Measurements from ENCODE around the gene CFAP77.

Gene CFAP77

GRCh38 chr9:132583584-132584304 lies 173.7 kb downstream of the CFAP77 start:
- in situ Hi-C loops (cut with MboI; ENCODE audit: low sequenced_read_pairs, unreplicated experiment) = no loop called here
- no peak for TF ChIP-seq CTCF (IDR thresholded peaks at IDR 0.05; ENCODE audit: borderline replicate concordance, control extremely low read depth, extremely low read depth, insufficient read depth, missing control alignments)
- DNase-seq (ENCODE audit: low spot score) = no peak

GRCh38 chr9:132584601-132585560 lies 174.9 kb downstream of the CFAP77 start:
- in situ Hi-C loops (cut with MboI; ENCODE audit: low sequenced_read_pairs, unreplicated experiment) = no loop called here
- DNase-seq (ENCODE audit: low spot score) = no peak
- TF ChIP-seq CTCF (IDR thresholded peaks at IDR 0.05; ENCODE audit: borderline replicate concordance, control extremely low read depth, extremely low read depth, insufficient read depth, missing control alignments) = no peak

GRCh38 chr9:132585954-132586829 lies 176.2 kb downstream of the CFAP77 start:
- in situ Hi-C loops (cut with MboI; ENCODE audit: low sequenced_read_pairs, unreplicated experiment) = no loop called here
- peak; percentile 44 for DNase-seq (ENCODE audit: low spot score)
- TF ChIP-seq CTCF (IDR thresholded peaks at IDR 0.05; ENCODE audit: borderline replicate concordance, control extremely low read depth, extremely low read depth, insufficient read depth, missing control alignments) = no peak

- in situ Hi-C loops (cut with MboI; ENCODE audit: low sequenced_read_pairs, unreplicated experiment) = no loop called here
- TF ChIP-seq CTCF (IDR thresholded peaks at IDR 0.05; ENCODE audit: borderline replicate concordance, control extremely low read depth, extremely low read depth, insufficient read depth, missing control alignments) = no peak
- DNase-seq (ENCODE audit: low spot score) = peak; percentile 44
Measured at GRCh38 chr9:132586830-132587591, 177.0 kb downstream of the CFAP77 start.

- in situ Hi-C loops (cut with MboI; ENCODE audit: low sequenced_read_pairs, unreplicated experiment) = no loop called here
- peak; percentile 29 for DNase-seq (ENCODE audit: low spot score)
Measured at GRCh38 chr9:132587592-132587955, 177.6 kb downstream of the CFAP77 start.

More at GRCh38 chr9:132587592-132587955, 177.6 kb downstream of the CFAP77 start:
- no peak for TF ChIP-seq CTCF (IDR thresholded peaks at IDR 0.05; ENCODE audit: borderline replicate concordance, control extremely low read depth, extremely low read depth, insufficient read depth, missing control alignments)
